GM12878 (cell line): ENCODE measurements around the gene TMEM50A. TPM values are rescaled to one million over a fixed set of nuclear protein-coding genes. Genes with fewer than 3 reads are reported as not detected.

Experiments
- ATAC-seq: fragments of 200-7000 bp; cut with Tn5 transposase; 3 replicates; pipeline ENCODE4 v1.9.1; 2020; ENCODE audit warnings: mild to moderate bottlenecking, moderate library complexity
- BruUV-seq: library from RNA; stranded (reverse); fragments of 400-500 nt; replicated peaks from 2 replicates; lab custom pipeline; 2021; lab: Mats Ljungman, UMichigan
- CTCF ChIA-PET: fragments of 300-600 bp; sonication (Branson Sonifier 250); formaldehyde crosslinking; extraction: SDS; loops from one replicate; lab custom pipeline; 2021; ENCODE audit warnings: inconsistent platforms; lab: Yijun Ruan, JAX
- POLR2A ChIA-PET: fragments of 350-600 bp; formaldehyde crosslinking; extraction: SDS; loops from one replicate; lab custom pipeline; 2021; ENCODE audit warnings: inconsistent platforms; lab: Charles Lee
- RAD21 ChIA-PET: fragments of 300-600 bp; sonication (Branson Sonifier 250); formaldehyde crosslinking; loops from one replicate; lab custom pipeline; 2023; ENCODE audit warnings: antibody characterized with exemption; ENCODE audit not compliant: unreplicated experiment; lab: Charles Lee
- SMC1A ChIA-PET: fragments of 300-600 bp; sonication (Branson Sonifier 250); formaldehyde crosslinking; loops from one replicate; lab custom pipeline; 2023; ENCODE audit not compliant: unreplicated experiment, uncharacterized antibody; lab: Charles Lee
- DNase-seq: peaks from one replicate; pipeline ENCODE4 v3.0.0-alpha.2; 2011; ENCODE audit warnings: low read depth, low spot score
- FAIRE-seq: peaks from 3 replicates; lab custom pipeline; 2011; peaks lifted over from hg19 to GRCh38; lab: Jason Lieb, UNC
- H2AFZ ChIP-seq: 2 replicates; pipeline ENCODE4 v1.6.0; 2011; ENCODE audit warnings: low read depth, low read length, control low read depth; ENCODE audit not compliant: control insufficient read depth
- H3K27ac ChIP-seq: 2 replicates; pipeline ENCODE4 v1.5.1; 2011; ENCODE audit warnings: control low read depth; ENCODE audit not compliant: control insufficient read depth, insufficient read depth
- H3K27me3 ChIP-seq, 2 experiments: replicated peaks in 1 of 2; 2 replicates each; pipeline versions ENCODE4 v1.6.0 to v1.6.1; 2011; ENCODE audit warnings: low read length in 1 of 2; ENCODE audit not compliant: control insufficient read depth in 2 of 2, insufficient read depth in 2 of 2
- H3K36me3 ChIP-seq, 2 experiments: 2 replicates each; pipeline ENCODE4 v1.5.1; 2011; ENCODE audit warnings: low read length in 1 of 2; ENCODE audit not compliant: control insufficient read depth in 2 of 2, insufficient read depth in 2 of 2
- H3K4me1 ChIP-seq: 2 replicates; pipeline ENCODE4 v1.6.1; 2011; ENCODE audit warnings: mild to moderate bottlenecking, low read length, moderate library complexity, mixed read lengths; ENCODE audit not compliant: control insufficient read depth, insufficient read depth
- H3K4me2 ChIP-seq: 2 replicates; pipeline ENCODE4 v1.6.0; 2011; ENCODE audit warnings: control low read depth; ENCODE audit not compliant: control insufficient read depth, insufficient read depth
- H3K4me3 ChIP-seq: fragments of 200-600 bp; sonication (generic); 2 replicates; pipeline ENCODE4 v1.5.1; 2016
- H3K79me2 ChIP-seq: 2 replicates; pipeline ENCODE4 v1.6.0; 2011; ENCODE audit warnings: low read length; ENCODE audit not compliant: control insufficient read depth, insufficient read depth
- H3K9ac ChIP-seq: 2 replicates; pipeline ENCODE4 v1.8.0; 2011; ENCODE audit warnings: low read length, control low read depth, mixed read lengths; ENCODE audit not compliant: control insufficient read depth, insufficient read depth
- H3K9me3 ChIP-seq: replicated peaks from 3 replicates; pipeline ENCODE4 v1.5.1; 2011; ENCODE audit warnings: mild to moderate bottlenecking, low read length; ENCODE audit not compliant: control insufficient read depth, insufficient read depth
- H4K20me1 ChIP-seq: 2 replicates; pipeline ENCODE4 v1.6.0; 2011; ENCODE audit not compliant: control insufficient read depth, insufficient read depth
- CEBPB ChIP-seq, 2 experiments: fragments of 150-350 bp in 1 of 2; IDR thresholded peaks; 2 replicates each; pipeline ENCODE4 v1.6.1; 2012 to 2014; ENCODE audit warnings: low read depth in 2 of 2, low read length in 2 of 2, borderline replicate concordance in 1 of 2, inconsistent platforms in 1 of 2
- E2F8 ChIP-seq: fragments of 450-650 bp; IDR thresholded peaks from 2 replicates; pipeline ENCODE4 v1.6.1; 2018; ENCODE audit warnings: mild to moderate bottlenecking, low read depth, moderate library complexity; ENCODE audit not compliant: partially characterized antibody
- HCFC1 ChIP-seq: fragments of 150-350 bp; IDR thresholded peaks from 2 replicates; pipeline ENCODE4 v1.6.1; 2014; ENCODE audit warnings: low read length
- JUNB ChIP-seq: IDR thresholded peaks from 2 replicates; pipeline ENCODE4 v1.6.1; 2016; ENCODE audit warnings: antibody characterized with exemption, mild to moderate bottlenecking
- MYB ChIP-seq: fragments of 150-350 bp; IDR thresholded peaks from 2 replicates; pipeline ENCODE4 v1.6.1; 2014; ENCODE audit warnings: mild to moderate bottlenecking, low read depth, low read length, borderline replicate concordance
- NFXL1 ChIP-seq: fragments of 450-650 bp; IDR thresholded peaks from 2 replicates; pipeline ENCODE4 v1.6.1; 2017; ENCODE audit warnings: antibody characterized with exemption, mild to moderate bottlenecking, borderline replicate concordance
- NFYB ChIP-seq: IDR thresholded peaks from 2 replicates; pipeline ENCODE4 v1.6.1; 2011; ENCODE audit warnings: low read depth, mild to moderate bottlenecking, low read length, improper control_type of control experiment, moderate library complexity; ENCODE audit not compliant: insufficient read depth
- PAX8 ChIP-seq: fragments of 450-650 bp; IDR thresholded peaks from 2 replicates; pipeline ENCODE4 v1.6.1; 2017; ENCODE audit warnings: mild to moderate bottlenecking, moderate library complexity
- PBX3 ChIP-seq: IDR thresholded peaks from 2 replicates; pipeline ENCODE4 v1.6.1; 2011; ENCODE audit warnings: mild to moderate bottlenecking, low read depth, low read length, moderate library complexity; ENCODE audit not compliant: insufficient replicate concordance
- POLR2AphosphoS2 ChIP-seq: IDR thresholded peaks from 2 replicates; pipeline ENCODE4 v1.6.1; 2011; ENCODE audit warnings: low read depth, mild to moderate bottlenecking, low read length, improper control_type of control experiment, moderate library complexity
- RB1 ChIP-seq: fragments of 450-650 bp; formaldehyde crosslinking; IDR thresholded peaks from 2 replicates; pipeline ENCODE4 v1.6.1; 2017; ENCODE audit warnings: mild to moderate bottlenecking, borderline replicate concordance
- SREBF2 ChIP-seq: IDR thresholded peaks from 2 replicates; pipeline ENCODE4 v1.6.1; 2012; ENCODE audit warnings: mild to moderate bottlenecking, low read length
- TAF1 ChIP-seq: IDR thresholded peaks from 2 replicates; pipeline ENCODE4 v1.6.1; 2011; ENCODE audit warnings: mild to moderate bottlenecking, low read depth, low read length, borderline replicate concordance
- TBL1XR1 ChIP-seq: IDR thresholded peaks from 2 replicates; pipeline ENCODE4 v1.6.1; 2012; ENCODE audit warnings: low read depth, low read length, improper control_type of control experiment
- TCF12 ChIP-seq: IDR thresholded peaks from 2 replicates; pipeline ENCODE4 v1.6.1; 2011; ENCODE audit warnings: low read depth, mild to moderate bottlenecking, low read length
- ZBTB33 ChIP-seq: fragments of 450-650 bp; IDR thresholded peaks from 2 replicates; pipeline ENCODE4 v1.6.1; 2017; ENCODE audit warnings: mild to moderate bottlenecking
- ZNF274 ChIP-seq: IDR thresholded peaks from one replicate; pipeline ENCODE4 v1.8.0; 2011; ENCODE audit not compliant: insufficient read length, insufficient read depth
- WGBS: methylation state at CpG from one replicate; pipeline ENCODE4 v1.1.6; 2016; ENCODE audit warnings: low lambda C conversion rate; ENCODE audit not compliant: insufficient replicate concordance, insufficient coverage; ENCODE audit errors: missing lambda C conversion rate; 5-methylcytosine and 5-hydroxymethylcytosine counted together
- in situ Hi-C: fragments of 300-500 bp; cut with MboI; formaldehyde crosslinking; loops from 9 replicates; pipeline ENCODE4 v1.14.3; 2018; ENCODE audit warnings: mixed read lengths
- intact Hi-C: fragments of 100-400 bp; cut with micrococcal nuclease; formaldehyde crosslinking; loops from one replicate; pipeline ENCODE4 v1.14.2; 2022; ENCODE audit not compliant: unreplicated experiment
- polyA plus RNA-seq, 11 experiments: library from polyadenylated mRNA; depleted of rRNA in 4 of 11; unstranded in 6 of 11; stranded (reverse) in 5 of 11; fragments of >200 nt; fragmentation: Nextera tagmentation in 4 of 11; fragmentation: Illumina TruSeq in 1 of 11; extraction: Ambion mirVana in 4 of 11; extraction: Trizol in 1 of 11; gene quantifications; 1 replicate in 1 of 11; 2 replicates in 10 of 11; pipeline versions ENCODE4 v1.2.1 to v1.2.3, GENCODE V29; 2011 to 2016; ENCODE audit warnings: inconsistent platforms in 2 of 11, missing spikeins in 2 of 11, low read depth in 1 of 11
- total RNA-seq, 4 experiments: library from RNA; depleted of rRNA in 3 of 4; stranded (reverse); fragments of >200 nt in 3 of 4; fragmentation: Illumina TruSeq in 1 of 4; extraction: Trizol in 1 of 4; gene quantifications; 2 replicates each; pipeline versions ENCODE4 v1.2.1 to v1.2.3, GENCODE V29; 2013 to 2021

Gene TMEM50A
- total and polyA plus RNA-seq, 10 of the 15 experiments (the other 5 are each of a cell fraction or from before 2014, with no cell fraction given): 23.5 to 148 (median 85.5) TPM

- FAIRE-seq (no peak), ATAC-seq (no peak), DNase-seq (no peak)
- Histone ChIP-seq H3K4me1 (no peaks in the 10 kb centered on the region), H3K27me3 (no peaks in the 10 kb centered on the region), H2AFZ (no peak overlapping the region), H4K20me1 (no peaks in the 10 kb centered on the region), H3K79me2 (peaks cover 10% of the 10 kb centered on the region), H3K4me2 (no peak overlapping the region), H3K9me3 (no peaks in the 10 kb centered on the region), H3K27ac (no peak overlapping the region), H3K4me3 (no peak overlapping the region), H3K36me3 (peaks cover 4 to 19% of the 10 kb centered on the region in 2 experiments), H3K9ac (no peak overlapping the region)
- no TSS peak for BruUV-seq
- in situ Hi-C loops: no loop called here
- TF ChIP-seq ZBTB33 (no peak), NFYB (no peak), POLR2AphosphoS2 (no peak), TBL1XR1 (no peak), TAF1 (no peak), SREBF2 (no peak), ZNF274 (no peak), TCF12 (no peak), HCFC1 (no peak), JUNB (no peak), PBX3 (no peak), PAX8 (no peak), CEBPB (IDR thresholded peaks at IDR 0.05; ENCODE audit: borderline replicate concordance in 1 of 2, low read depth in 2 of 2, low read length in 2 of 2) (no peak), E2F8 (no peak), MYB (no peak), NFXL1 (no peak), RB1 (no peak)
- ChIA-PET POLR2A (interaction anchor here (0.8 kb wide), 1 partner anchor 9 kb away, joined by 4 read pairs; no protein-coding TSS in a partner anchor), CTCF (interaction anchor here (0.7 to 1.1 kb wide), 2 partner anchors 8 to 12 kb away, joined by 3 read pairs; no protein-coding TSS in a partner anchor), SMC1A (interaction anchor here (0.5 to 1.1 kb wide), 2 partner anchors 23 to 27 kb away, joined by 3 read pairs; no protein-coding TSS in a partner anchor), RAD21 (no interaction called here)
- 100% methylated on average over 2 of the region's 2 CpGs for WGBS
- intact Hi-C loops: no loop called here
Measured at GRCh38 chr1:25347556-25347955, 9.4 kb downstream of the TMEM50A start.
